Measurements from ENCODE around the gene EFHC2. TPM values are rescaled to one million over a fixed set of nuclear protein-coding genes. Genes with fewer than 3 reads are reported as not detected.

The EFHC2 gene
- polyA plus RNA-seq, 1 of the 3 experiments (the other 2 are of a cell fraction) = 0.03 TPM

GRCh38 chrX:44234541-44234940 is 108.9 kb downstream of the EFHC2 start:
- no peaks in the 10 kb centered on the region for H3F3A ChIP-seq (replicated peaks; ENCODE audit: insufficient read depth)
- peaks cover 4% of the 10 kb centered on the region; the same call in 1 of the 2 replicates for H3K27me3 ChIP-seq (ENCODE audit: insufficient read depth)
- no peaks in the 10 kb centered on the region for H3K9me2 ChIP-seq
- no peak overlapping the region for H3K9ac ChIP-seq
- H3K27ac ChIP-seq (ENCODE audit: low read depth in 2 of 2, low read length in 1 of 2) = no peak overlapping the region
- H3K4me2 ChIP-seq = no peak overlapping the region
- no peak for TF ChIP-seq FOXJ3 (CRISPR knock-in tag; IDR thresholded peaks at IDR 0.05)
- TF ChIP-seq ELF1 (IDR thresholded peaks at IDR 0.05) = no peak
- no peak for TF ChIP-seq TAF1 (IDR thresholded peaks at IDR 0.05; ENCODE audit: borderline replicate concordance, low read depth, low read length)
- H3K9me3 ChIP-seq = no peaks in the 10 kb centered on the region
- H3K36me3 ChIP-seq (replicated peaks in 1 of 2; ENCODE audit: control insufficient read depth in 1 of 2, insufficient read depth in 2 of 2, low read length in 1 of 2) = no peaks in the 10 kb centered on the region
- ChIA-PET POLR2A (no interaction called here), CTCF (no interaction called here)
- no peaks in the 10 kb centered on the region for H3K4me1 ChIP-seq (ENCODE audit: control insufficient read depth in 1 of 2, insufficient read depth in 2 of 2, low read depth in 1 of 2, low read length in 1 of 2)
- no peak for DNase-seq
- H2AFZ ChIP-seq (ENCODE audit: low read depth) = no peak overlapping the region
- no peak overlapping the region for H3K4me3 ChIP-seq (ENCODE audit: low read depth in 2 of 2, low read length in 1 of 2)
- H4K20me1 ChIP-seq (ENCODE audit: insufficient read depth) = no peaks in the 10 kb centered on the region
- WGBS (ENCODE audit: low lambda C conversion rate) = 26% methylated on average over 2 of the region's 2 CpGs
- H3K79me2 ChIP-seq (ENCODE audit: insufficient read depth) = no peaks in the 10 kb centered on the region

- Histone ChIP-seq H3K4me3 (ENCODE audit: low read depth in 2 of 2, low read length in 1 of 2) (no peak overlapping the region), H3K9me3 (no peaks in the 10 kb centered on the region), H3K79me2 (ENCODE audit: insufficient read depth) (no peaks in the 10 kb centered on the region), H4K20me1 (ENCODE audit: insufficient read depth) (no peaks in the 10 kb centered on the region), H3K36me3 (replicated peaks in 1 of 2; ENCODE audit: control insufficient read depth in 1 of 2, insufficient read depth in 2 of 2, low read length in 1 of 2) (no peaks in the 10 kb centered on the region), H3K4me2 (no peak overlapping the region), H3K9ac (no peak overlapping the region), H3K27ac (ENCODE audit: low read depth in 2 of 2, low read length in 1 of 2) (no peak overlapping the region), H3K27me3 (ENCODE audit: insufficient read depth) (peaks cover 4% of the 10 kb centered on the region; the same call in 1 of the 2 replicates), H3K4me1 (ENCODE audit: control insufficient read depth in 1 of 2, insufficient read depth in 2 of 2, low read depth in 1 of 2, low read length in 1 of 2) (no peaks in the 10 kb centered on the region), H2AFZ (ENCODE audit: low read depth) (no peak overlapping the region), H3F3A (replicated peaks; ENCODE audit: insufficient read depth) (no peaks in the 10 kb centered on the region), H3K9me2 (no peaks in the 10 kb centered on the region)
- DNase-seq = no peak
- no peak for TF ChIP-seq REST (IDR thresholded peaks at IDR 0.05; ENCODE audit: low read depth, low read length)
- no peak for TF ChIP-seq USF1 (IDR thresholded peaks at IDR 0.05; ENCODE audit: borderline replicate concordance, low read depth)
- no peak for TF ChIP-seq CTCF (IDR thresholded peaks at IDR 0.05)
- TF ChIP-seq ZBTB33 (IDR thresholded peaks at IDR 0.05; ENCODE audit: borderline replicate concordance, low read depth) = no peak
- no peak for TF ChIP-seq RCOR1 (IDR thresholded peaks at IDR 0.05; ENCODE audit: low read length)
- no peak for TF ChIP-seq FOXJ3 (CRISPR knock-in tag; IDR thresholded peaks at IDR 0.05)
- no peak for TF ChIP-seq EP300 (IDR thresholded peaks at IDR 0.05; ENCODE audit: borderline replicate concordance in 1 of 2, low read depth in 1 of 2, low read length in 1 of 2)
- no peak for TF ChIP-seq FOXM1 (IDR thresholded peaks at IDR 0.05; ENCODE audit: low read depth)
- no peak for TF ChIP-seq TAF1 (IDR thresholded peaks at IDR 0.05; ENCODE audit: borderline replicate concordance, low read depth, low read length)
- no peak for TF ChIP-seq TCF12 (IDR thresholded peaks at IDR 0.05)
- TF ChIP-seq CHD2 (IDR thresholded peaks at IDR 0.05; ENCODE audit: low read length, partially characterized antibody) = no peak
- TF ChIP-seq ELF1 (IDR thresholded peaks at IDR 0.05) = no peak
- no peak for TF ChIP-seq GATA2 (CRISPR knock-in tag; IDR thresholded peaks at IDR 0.05)
- TF ChIP-seq NRF1 (IDR thresholded peaks at IDR 0.05; ENCODE audit: low read depth, low read length) = no peak
- no peak for TF ChIP-seq MEF2A (IDR thresholded peaks at IDR 0.05; ENCODE audit: borderline replicate concordance, low read depth)
- TF ChIP-seq JUND (IDR thresholded peaks at IDR 0.05) = no peak
- TF ChIP-seq YY1 (IDR thresholded peaks at IDR 0.05; ENCODE audit: low read depth) = no peak
- ChIA-PET POLR2A (no interaction called here), CTCF (no interaction called here)
Observed at GRCh38 chrX:44234116-44234515, 109.4 kb downstream of the EFHC2 start.

Data from SK-N-SH (cell line).